Tibial nerve (tissue), 3 donors: ENCODE measurements around the gene ZNF91.

Experiments used
- POLR2A ChIP-seq, 2 donors: fragments of 450-650 bp; IDR thresholded peaks; one replicate each; pipeline ENCODE4 v1.6.1; 2017; ENCODE audit warnings: antibody characterized with exemption in 2 of 2, mild to moderate bottlenecking in 2 of 2, moderate library complexity in 2 of 2
- TF ChIP-seq, protein P1 (sequence below), 5 experiments: fragments of 200-600 bp in 3 of 5; fragments of 450-650 bp in 2 of 5; sonication (generic) in 3 of 5; IDR thresholded peaks; one replicate each; pipeline ENCODE4 v1.5.1; 2016 to 2019; ENCODE audit warnings: antibody characterized with exemption in 5 of 5, mild to moderate bottlenecking in 3 of 5, moderate library complexity in 2 of 5

DNA sequence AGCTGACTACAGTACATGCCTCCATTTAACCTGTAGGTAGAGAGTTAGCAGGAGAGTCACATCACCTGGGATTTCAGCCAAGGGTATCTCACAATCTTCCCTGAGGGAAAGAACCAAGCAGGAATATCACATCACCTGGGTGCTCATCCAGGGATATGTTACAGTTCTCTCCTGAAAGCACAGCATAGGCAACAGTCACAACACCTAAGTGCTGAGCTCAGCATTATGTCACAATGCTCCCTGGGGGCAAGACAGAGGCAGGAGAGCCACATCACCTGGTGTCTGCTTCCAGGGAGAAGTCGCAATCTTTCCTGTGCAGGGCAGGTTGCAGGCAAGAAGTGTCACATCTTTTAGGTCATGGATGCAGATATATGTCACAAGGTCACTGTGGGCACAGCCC, 9.4 kb upstream of the ZNF91 start:
- TF ChIP-seq, protein P1, sequence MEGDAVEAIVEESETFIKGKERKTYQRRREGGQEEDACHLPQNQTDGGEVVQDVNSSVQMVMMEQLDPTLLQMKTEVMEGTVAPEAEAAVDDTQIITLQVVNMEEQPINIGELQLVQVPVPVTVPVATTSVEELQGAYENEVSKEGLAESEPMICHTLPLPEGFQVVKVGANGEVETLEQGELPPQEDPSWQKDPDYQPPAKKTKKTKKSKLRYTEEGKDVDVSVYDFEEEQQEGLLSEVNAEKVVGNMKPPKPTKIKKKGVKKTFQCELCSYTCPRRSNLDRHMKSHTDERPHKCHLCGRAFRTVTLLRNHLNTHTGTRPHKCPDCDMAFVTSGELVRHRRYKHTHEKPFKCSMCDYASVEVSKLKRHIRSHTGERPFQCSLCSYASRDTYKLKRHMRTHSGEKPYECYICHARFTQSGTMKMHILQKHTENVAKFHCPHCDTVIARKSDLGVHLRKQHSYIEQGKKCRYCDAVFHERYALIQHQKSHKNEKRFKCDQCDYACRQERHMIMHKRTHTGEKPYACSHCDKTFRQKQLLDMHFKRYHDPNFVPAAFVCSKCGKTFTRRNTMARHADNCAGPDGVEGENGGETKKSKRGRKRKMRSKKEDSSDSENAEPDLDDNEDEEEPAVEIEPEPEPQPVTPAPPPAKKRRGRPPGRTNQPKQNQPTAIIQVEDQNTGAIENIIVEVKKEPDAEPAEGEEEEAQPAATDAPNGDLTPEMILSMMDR (IDR thresholded peaks at IDR 0.05): no peak
- no peak for TF ChIP-seq POLR2A (IDR thresholded peaks at IDR 0.05)
